Measurements from ENCODE around the gene POLE.

The POLE gene

DNA sequence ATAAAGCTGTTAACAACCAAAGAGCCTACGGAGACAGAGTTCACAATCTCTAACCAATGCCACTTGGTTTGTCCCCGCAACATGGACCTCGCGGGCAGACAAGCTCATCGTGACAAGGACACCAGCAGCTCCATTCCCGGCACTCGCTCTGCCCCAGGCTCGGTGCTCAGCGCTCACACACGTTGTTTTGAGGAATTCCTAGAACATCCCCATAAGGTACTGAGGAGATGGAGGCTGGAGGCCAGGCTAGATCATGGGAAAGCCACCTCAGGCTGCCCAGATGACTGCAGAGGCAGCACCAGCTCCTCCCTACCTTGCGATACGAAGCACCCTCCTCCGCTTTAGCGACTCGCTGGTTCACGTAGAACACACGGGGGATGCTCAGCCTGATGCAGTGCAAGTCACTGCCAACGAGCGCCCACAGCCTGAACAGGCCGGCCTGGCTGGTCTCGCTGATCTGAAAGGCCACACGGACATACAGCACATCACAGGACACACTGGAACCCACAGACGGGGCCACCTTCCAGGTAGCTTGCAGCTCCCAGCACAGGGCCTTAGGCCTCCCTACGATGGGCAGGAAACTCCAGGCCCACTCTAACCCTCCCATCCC, 38.4 kb downstream of the POLE start:
- DNase-seq = no peak

DNA sequence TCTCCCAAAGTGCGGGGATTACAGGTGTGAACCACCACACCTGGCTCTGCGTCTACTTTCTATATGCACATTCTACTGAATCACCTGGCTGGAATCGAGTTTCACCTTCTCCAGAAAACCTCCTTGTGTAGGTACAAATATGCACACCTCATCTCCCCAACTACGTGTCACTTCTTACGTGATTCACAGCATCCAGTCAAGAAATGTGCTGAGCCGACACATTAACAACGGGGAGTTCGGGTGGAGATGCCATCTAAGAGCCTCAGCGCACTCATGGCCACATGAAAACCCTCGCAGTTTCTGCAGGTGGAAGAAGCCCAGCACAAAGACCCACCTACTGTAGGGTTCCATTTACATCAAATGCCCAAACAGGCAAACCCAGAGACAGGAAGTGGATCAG, 39.3 kb downstream of the POLE start:
- no peak for DNase-seq

DNA sequence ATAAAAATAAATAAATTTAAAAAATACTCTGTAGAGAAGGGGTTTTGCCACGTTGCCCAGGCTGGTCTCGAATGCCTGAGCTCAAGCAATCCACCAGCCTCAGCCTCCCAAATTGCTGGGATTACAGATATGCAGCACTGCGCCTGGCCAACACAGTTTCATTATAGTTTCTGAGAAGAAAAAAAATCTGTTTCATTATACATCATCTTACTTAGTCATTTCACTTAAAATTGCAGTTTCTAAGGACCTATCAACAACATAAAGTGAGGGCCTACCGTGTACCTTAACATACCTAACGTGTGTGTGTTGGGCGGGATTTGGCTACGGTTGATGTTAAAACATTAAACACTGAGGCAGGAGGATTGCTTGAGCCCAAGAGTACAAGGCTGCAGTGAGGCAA, 40.3 kb downstream of the POLE start:
- no peak for DNase-seq

DNA sequence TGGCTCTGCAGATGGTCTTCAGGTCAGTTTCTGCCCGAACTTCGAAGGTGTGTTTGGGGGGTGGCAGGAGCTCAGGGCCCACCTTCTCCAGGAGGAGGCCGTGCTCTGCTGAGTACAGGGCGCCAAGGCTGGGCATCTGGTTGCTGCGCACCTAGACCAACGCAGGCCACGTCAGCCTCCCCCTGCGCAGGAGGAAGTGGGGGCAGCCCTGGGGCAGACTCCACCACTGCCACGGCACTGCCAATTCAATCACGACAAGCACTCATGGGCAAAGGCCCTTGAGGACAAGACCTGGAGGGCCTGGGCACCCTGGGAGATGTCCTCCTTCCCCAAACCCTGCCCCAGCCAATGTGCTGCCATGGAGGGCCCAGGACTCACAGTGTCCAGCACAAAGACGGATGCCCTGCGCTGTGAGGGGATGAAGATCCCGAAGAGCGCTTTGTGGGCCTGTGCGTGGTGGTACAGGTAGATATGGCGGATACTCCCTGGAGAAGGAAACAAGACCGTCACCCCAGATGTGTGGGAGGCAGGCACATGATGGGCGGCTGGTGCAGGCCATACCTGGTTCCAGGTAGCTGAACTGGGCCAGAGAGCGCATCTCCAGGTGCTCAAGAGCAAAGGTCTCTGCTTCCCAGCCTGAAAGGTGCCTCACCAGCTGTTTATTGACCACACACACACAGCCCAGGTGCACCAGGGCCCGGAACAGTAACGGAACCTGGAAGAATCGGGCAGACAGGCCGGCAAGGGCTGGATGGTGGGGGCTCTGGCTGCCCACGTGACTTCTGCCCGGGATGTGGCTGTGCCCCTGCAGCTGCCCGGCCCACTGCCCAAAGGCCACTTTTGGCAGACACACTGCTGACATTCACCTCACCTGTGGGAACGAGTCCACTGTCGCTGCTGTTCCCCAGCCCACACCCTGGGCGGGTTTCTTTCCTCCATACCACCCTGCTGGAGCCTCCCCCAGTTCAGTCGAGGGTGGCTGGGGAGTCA, 44.0 kb downstream of the POLE start:
- DNase-seq = no peak

DNA sequence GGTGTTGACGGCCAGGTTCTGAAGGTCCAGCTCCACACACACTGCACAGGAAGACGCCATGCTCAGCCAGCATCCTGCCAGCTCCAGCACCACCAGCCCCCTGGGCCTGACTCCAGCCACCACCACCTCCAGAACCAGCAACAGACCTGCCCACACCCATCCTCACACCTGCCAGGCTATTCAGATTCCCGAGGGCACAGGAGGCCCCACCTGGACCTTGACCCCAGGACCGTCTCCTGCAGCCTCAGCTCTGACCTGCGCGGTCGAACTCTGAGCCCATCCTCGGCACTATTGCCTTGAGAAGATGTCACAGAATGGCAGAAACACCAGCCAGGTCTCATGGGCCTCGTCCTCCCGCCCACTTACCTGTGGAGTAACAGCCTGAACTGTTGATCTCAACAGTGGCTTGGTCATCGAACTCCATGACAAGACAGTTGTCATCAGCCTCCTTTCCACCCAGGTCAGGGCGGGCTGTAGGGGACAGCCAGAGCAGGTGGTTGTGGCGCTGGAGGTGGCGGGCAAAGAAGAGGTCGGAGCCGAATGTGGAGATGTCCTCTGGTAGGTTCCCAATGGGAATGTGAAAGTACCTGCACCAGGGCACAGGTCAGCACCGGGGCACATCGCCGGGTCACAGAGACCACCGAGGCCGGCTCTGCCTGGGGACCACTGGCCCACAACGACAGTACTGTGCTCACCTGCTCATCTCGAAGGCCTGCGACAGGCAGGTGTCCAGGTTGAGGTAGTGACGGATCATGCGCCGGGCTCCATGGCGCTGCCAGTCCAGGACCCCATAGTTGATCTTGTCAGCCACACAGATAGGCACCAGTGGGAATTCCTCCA, 45.1 kb downstream of the POLE start:
- DNase-seq = no peak

DNA sequence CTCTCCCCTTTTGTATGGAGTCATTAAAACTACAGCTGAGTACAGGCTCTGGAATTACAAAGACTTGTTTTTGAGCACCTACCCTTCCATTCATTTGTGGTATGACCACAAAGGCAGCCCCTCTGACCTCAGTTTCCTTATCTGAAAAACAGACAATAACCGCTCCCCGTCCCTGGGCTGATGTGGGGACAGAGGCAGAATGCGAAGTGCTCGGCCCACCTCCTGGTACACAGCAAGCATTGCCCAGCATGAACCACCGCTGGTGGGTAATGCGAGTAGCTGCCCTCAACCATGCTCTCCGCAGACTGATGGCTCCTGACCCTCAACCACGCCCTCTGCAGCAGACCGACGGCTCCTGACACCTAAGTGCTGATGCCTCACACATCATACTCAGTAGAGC, 46.2 kb downstream of the POLE start:
- DNase-seq = no peak

DNA sequence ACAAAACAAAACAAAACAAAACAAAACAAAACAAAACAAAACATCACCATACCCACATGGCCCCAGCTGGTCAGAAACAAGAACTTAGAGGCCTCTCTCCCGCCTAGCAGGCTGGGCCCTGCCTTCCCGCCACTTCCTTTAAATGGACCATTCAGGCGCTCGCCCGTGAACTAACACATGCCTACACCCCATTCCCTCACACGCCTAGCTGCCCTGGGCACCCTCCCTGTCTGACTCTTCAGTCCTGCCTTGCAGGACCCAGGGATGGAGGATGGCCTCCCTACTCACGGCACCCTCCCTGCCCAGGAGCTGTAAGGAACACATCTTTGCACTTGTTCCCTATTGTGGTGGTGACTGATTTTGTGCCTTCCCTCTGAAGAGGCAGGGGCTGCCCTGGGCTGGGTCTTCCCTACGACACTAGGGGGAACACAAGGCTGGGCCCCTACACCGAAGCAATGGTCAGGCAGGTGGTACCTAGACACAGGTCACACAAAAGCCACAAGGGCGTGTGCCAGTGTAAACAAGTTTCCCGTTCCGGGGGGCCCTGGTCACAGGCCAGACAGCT, 47.1 kb downstream of the POLE start:
- DNase-seq = no peak

DNA sequence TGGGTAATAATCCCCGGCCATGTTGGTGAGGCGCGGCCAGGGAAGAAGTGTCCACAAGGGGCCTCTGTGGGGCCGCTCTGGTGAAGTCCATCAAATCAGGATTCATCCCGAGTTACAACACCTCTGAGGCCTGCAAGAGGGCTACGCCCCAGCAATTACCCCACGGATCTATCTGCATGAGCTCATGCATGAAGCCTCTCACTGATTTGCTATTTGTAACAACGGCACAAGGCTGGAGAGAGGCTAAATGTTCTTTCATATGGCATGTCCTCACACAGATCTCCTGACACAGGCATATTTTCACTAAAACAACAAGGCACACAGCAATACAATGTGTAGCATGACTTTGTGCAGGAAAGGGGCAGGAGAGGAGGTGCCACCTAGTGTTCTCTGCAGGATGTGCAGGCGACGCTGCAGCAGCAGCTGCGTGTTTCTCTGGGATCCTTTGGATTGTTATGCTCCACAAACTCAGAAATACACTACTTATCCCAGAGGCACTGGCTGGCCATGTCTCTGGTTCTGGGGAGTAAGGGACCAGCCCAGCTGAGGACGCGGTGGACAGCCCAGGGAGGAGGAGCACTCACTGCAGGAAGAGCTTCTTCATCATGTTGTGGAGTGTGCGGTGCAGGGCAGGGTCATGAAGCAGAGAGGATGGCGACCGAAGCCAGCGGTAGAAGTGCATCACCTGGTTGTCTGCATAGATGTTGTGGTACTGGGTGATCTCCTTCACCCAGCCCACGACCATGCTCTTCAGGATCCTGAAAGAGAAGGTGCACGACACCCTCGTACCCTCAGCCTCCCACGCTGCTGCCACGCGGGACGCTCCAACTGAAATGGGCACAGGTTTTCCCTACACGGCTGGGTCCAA, 48.4 kb downstream of the POLE start:
- no peak for DNase-seq

DNA sequence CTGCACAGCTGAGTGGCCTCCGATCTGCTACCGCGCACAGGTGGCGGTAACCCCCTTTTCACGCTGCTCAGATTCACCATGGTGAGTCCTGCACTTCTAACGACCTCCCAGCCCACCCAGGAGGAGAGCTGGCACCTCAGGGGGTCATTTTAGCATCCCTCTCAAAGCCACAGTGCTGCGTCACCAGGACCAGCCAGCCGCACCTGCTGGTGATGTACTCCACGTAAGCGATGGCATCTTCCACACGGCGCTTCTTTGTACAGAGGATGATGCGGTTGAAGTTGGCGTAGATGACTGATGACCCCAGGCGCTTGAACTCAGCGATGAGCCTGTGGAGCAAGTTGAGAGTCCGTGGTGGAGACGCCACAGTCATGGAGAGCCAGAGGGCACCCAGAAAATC, 49.3 kb downstream of the POLE start:
- no peak for DNase-seq

DNA sequence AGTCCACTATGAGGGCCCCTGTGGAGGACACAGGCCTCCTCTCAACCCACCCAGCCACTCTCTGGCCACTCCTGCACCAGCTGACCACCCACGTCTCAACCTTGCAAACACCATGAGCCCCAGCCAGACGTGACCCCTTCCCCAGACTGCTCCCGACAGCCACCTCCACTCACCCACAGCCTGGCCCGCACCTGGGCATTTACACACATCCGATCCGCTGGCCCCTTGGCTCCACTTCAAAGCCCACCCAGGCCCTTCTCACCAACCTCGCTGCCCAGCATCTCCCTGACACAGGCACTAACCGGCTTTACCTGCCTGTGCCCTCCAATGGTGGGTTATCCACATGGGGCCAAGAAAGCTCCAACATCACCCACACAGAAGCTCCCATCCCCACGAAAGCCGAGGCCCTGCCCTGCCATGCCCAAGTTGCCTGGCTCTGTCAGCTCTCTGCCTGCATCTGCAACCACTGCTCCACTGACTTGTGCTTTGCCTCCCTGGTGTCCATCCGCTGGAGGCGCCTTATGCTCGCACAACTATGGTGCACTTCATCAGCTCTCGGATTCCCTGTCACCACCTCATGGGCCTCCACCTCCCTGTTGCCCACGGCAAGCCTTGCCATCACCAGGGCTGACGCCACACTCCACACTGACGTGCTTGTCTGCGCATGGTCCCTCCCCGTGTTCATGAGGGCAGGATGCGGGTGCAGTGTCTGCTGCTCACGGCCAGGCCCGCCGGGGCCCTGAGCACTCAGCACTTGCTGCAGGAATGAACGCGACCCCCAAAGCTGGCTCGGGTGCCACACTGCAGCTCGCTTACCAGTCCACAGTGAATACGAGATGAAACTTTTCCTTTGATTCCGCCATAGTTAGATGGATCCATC, 51.8 kb downstream of the POLE start:
- no peak for DNase-seq

DNA sequence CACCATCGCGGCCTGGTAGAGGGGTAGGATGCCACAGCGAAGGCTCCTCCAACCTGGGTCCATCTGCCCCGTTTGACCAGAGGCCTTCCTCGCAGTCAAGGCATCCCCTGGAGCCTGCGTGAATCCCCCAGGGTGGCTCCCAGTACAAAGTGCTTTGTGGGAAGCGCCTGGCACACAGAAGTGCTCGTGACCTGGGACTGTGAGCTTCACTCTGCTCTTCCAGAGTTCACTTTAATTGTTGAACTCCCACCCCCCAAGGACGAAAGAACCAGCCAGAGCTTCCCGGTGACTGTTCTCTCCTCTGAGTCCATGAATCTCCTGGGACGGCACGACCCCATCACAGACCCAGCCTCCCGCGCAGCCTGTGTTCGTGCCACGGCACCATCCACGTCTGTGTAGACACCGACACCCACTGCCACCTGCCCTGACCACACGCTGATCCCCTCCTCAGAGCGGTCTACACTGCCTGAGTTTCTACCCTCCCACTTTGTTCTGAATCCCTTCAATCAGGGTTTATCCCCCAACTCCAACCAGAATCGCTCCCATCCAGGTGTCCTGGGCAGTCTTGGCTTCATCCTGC, 52.6 kb downstream of the POLE start:
- no peak for DNase-seq

DNA sequence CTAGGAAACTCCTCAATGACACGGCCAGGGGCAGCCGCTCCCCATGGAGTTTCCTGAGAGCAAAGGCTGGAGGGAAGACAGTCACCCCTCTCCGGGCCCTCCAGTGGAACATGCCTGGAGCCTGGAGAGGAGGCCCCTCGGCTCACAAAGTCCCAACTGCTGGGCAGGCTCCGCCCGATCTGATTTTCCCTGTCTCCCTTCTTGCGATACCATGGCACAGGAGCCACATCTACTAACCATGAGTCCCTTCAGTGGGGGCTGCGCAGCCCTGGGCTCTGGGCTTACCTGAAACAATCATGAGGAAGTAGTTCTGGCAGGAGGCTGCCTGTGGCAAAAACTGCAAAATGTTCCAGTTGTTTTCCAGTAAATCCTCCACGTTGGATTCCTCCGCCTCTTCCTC, 53.2 kb downstream of the POLE start:
- DNase-seq = no peak

DNA sequence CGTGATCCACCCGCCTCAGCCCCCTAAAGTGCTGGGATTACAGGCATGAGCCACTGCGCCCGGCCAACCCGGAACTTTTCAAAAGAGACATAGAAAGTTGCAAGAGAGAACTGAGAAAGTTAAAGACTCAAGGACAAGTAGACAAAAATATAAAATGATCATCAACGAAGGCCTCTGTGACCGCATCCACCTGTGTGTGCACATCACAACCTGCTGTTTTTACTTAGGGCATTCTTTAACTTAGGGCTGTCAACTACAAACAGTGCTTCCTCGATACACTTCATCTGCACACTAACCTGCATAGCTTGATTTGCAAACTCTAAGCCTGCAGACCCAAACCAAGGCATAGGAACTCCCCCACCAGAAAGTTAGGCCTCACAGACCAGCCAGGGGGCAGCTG, 53.7 kb downstream of the POLE start:
- DNase-seq = no peak

DNA sequence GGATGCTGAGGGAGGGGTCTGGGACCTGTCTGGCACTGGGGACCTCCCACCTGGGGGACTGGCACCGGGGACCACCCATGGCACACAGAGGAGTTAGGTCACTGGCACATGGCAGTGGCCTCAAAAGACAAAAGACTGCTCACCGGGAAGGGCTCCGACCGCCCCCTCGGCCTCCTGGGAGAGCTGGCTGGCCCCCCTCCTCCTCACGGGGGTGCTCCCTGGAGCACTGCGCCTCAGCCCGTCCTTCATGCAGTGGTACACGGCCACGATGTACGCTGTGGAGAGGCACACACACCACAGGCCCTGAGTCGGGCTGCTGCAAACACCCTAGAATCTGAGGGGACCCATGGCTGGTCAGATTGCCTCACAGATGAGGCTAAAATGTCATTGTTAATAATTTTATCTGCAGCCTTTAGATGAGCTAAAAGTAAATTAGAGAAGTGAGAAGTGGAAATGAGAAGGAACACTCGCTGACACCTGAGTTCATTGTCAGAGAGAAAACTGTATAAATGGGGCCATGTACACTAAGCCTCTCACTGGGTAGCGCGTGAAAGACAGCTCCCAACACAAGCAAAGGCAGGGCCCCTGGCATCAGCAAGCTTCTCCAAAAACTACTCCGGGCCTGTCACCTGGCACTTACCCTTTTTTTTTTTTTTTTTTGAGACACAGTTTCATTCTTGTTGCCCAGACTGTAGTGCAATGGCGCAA, 54.5 kb downstream of the POLE start:
- no peak for DNase-seq

DNA sequence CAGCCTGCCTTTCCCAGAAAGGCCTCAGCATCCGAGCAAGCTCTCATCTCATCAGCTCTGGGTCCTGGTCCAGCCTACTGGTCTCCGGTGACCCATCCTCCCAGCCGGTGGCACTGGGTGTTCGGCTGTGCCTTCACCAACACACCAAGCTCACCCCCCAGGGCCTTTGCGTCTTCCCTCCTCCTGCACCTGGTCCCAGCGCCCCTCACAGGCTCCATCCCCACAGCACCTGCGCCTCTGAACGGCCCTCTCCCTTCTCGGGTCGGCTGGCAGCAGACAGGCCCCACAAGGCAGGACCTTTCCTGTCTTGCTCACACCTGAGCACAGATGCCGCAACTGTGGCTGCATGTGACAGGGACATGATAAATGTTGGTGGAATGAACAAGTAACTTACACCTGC, 55.5 kb downstream of the POLE start:
- no peak for DNase-seq

DNA sequence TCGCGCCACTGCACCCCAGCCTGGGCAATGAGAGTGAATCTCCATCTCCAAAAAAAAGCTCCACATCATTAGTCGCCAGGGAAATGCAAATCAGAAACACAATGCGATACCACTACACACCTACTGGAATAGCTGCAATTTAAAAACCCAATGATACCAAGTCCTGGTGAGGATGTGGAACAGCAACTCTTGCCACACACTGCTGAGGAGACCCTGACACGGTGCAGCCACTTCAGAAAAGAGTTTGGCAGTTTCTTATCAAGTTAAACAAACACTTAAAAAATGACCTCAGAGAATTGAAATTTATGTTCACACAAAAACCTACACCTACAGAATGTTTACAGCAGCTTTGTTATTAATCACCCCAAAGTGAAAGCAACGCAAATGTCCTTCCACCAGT, 56.5 kb downstream of the POLE start:
- no peak for DNase-seq

DNA sequence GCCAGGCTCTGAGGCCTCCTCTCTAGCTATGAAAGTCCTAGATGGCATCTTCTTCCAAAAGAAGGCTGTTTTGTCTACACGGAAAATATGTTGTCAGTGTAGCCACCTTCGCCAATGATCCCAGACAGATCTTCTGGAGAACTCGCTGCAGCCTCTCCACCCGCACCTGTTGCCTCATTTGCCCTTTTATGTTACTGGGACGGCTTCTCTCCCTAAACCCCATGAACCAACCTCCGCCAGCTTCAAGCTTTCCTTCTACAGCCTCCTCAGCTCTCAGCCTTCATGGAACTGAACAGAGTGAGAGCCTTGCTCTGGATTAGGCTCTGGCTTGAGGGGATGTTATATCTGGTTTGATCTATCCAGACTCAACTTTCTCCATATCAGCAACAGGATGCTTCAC, 57.8 kb downstream of the POLE start:
- DNase-seq = no peak

DNA sequence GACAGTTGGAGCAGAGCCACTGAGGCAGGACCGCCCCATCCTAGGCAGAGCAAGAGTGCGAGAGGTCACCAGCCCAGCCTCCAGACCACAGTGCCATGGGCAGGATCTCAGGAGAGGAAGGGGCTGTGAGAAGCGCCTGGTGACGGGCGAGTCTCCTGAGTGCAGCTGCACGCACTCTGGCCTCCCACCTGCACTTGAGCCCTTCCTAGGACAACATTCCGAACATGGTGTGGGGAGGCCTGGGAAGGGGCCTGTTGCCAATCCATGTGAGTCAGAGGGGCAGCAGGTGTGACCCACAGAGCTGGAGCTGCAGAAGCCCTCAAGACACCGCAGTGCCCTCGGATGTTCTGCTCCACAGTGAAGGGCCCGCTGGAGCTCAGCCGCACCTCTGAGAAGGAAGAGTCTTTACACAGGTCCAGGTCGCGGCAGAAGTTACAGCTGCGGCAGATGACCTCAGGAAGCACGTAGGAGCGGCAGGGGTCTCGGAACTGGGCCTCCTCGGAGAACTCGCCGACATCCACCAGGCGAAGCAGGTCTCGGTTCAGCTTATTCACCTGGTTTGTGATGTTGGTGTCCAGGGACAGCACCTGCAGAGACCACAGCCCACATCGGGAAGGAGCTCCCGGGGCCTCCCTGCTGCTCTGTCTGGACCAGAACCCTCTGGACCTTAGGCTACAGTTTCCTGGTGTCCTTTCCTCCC, 61.3 kb downstream of the POLE start:
- no peak for DNase-seq

DNA sequence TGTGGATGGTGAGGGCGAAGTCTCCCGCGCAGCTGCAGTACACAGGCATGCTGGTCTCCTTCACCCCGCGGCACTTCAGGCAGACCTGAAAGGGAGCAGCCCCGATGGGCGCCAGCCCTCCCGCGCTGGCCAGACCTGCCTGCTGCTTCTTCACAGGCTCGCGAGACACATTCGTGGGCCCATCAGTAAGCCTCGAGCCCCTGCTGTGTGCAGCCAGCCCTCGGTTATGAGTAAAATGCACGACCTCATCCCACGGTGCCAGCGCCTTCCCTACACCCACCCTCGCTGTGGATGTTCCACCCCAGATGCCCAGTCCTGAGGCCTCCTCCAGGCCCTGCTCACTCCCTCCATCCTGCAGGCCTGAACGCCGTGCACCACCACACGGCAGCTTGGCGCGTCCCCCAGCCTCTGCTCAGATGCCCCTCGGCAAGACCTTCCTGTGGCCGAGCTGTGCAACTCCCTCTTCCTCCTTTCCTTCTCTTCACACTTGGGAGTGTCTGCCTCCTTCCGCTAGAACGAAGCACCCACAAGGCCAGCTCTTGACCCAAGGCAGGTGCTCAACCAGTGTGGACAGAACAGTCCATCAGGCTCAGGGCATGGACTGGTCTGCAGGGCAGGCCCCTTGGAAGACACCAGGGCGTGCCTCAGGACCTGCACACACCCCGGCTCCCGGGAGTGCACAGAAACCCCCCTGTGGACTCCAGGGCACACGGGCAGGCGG, 62.1 kb downstream of the POLE start:
- DNase-seq = no peak
